HK-2 (cell line): ENCODE results near the gene C2orf74.
A peak's percentile ranks its signal among the peaks of the same experiment; 100 is the strongest.
"Not testable (repeated sequence)": the region's sequence is repeated elsewhere in the genome, so short reads cannot be mapped to it uniquely, and the experiment has no call there.

Experiments
- DNase-seq: peaks from one replicate; pipeline ENCODE4 v3.0.0-alpha.2; 2018; ENCODE audit not compliant: unreplicated experiment

Gene C2orf74

DNA sequence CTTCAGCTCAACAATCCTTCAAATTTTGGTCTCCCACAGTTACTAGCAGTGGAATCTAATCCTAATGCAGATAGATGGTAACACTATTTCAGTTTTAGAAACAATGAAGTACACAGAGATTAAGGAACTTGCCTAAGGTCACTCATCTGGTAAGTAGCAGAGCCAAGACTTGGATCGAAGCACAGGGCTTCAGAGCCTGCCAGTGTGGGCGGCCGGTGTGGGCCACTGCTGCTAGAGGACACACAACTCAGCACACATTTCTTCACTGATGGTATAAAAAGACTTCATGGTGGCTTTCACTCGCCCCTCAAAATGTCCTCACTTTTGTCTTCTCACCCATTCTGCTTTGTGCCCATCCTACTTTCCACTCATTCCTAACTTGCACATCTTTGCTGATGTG is 11.1 kb downstream of the C2orf74 start:
- no peak for DNase-seq

DNA sequence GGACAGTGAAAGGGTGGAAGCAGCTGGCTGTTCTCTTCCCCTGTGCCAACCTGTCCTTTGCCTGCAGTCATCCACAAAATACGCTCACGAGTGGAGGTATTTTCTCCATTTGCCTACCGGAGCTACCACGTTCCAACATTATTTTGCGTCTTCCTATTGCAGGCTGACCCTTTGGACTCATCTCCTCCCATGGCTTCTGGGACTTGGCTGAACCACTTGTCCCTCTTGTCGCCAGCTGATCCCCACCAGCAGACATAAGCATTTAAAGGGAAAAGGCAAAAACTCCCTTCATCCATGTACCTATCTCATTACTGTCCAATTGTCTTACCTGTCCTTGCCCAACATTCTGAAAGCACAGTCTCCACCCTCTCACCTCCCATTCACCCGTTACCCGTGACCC is 13.0 kb downstream of the C2orf74 start:
- DNase-seq: no peak

DNA sequence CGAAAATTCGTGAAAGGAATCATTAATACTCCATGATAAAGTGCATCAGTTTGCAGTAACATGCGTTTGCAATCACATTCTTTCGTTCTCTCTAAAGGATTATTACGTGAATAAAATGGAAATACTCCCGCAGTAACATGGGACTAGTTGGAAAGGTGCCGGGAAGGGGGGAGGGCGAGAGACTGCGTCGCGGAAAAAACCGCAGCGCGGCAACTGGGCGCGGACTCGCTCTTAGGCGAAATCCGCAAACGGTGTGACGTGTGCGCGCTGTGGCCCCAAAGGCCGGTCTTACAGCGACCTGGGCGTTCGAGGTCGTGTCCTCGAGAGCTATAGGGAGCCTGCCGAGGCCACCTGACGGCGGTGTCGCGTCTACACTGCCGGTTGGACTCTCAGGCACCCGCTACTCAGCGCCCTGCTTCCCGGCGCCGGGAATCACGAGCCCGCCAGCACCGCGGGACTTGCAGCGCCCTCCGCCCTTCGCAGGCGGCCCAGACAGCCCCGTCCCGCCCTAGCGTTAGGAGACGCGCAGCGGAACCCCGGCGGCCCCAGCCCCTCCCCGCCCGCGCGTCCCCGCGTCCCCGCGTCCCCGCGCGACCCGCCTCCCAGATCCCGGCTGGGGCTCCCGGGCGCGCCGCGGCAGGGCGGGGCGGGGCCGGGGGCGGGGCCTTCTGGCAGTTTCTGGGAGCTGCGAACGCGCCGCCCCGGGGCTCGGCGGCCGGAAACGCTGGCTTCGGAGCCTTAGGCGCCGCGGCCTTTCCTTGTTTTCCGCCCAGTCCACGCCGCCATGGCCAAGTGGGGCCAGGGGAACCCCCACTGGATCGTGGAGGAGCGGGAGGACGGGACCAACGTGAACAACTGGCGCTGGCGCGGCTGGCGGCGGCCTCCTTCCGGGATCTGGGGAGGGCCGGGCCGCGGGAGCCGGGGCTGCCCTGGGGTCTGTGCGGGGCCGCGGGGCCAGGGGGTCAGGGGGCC is 15.1 kb downstream of the C2orf74 start:
- DNase-seq: peak; percentile 96

DNA sequence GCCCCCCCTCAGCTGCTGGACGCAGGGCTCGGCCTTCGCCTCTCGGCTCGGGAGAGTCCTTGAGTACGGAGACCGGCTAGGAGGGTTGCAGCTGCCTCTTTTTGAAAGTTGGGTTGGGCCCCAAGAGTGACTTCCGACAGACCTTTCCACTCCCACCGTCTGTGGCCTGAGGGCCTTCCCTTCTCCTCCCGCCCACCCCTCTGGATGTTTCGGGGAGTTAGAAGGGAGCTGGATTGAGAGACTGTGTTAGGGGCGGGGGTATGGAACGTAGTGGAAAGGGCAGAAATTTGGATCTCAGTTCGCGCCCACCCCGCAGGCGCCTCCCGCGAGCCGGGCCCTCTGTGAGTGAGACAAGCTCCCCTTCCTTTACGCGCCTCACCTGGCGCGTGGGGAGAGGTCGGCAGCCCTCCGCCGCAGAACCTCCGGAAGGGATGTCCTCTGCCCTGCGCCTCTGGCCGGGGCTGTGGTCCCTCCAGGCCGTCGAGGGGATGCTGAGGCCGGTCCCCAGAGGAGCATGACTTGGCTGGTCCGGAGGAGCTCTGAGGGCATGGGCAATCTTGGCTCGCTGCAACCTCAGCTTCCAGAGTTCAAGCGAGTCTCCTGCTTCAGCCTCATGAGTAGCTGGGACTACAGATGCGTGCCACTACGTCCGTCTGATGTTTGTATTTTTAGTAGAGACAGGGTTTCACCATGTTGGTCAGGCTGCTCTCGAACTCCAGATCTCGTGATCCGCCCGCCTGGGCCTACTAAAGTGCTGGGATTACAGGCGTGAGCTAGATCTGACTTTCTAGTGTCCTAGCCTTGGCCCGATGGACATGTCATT is 15.9 kb downstream of the C2orf74 start:
- no peak for DNase-seq

DNA sequence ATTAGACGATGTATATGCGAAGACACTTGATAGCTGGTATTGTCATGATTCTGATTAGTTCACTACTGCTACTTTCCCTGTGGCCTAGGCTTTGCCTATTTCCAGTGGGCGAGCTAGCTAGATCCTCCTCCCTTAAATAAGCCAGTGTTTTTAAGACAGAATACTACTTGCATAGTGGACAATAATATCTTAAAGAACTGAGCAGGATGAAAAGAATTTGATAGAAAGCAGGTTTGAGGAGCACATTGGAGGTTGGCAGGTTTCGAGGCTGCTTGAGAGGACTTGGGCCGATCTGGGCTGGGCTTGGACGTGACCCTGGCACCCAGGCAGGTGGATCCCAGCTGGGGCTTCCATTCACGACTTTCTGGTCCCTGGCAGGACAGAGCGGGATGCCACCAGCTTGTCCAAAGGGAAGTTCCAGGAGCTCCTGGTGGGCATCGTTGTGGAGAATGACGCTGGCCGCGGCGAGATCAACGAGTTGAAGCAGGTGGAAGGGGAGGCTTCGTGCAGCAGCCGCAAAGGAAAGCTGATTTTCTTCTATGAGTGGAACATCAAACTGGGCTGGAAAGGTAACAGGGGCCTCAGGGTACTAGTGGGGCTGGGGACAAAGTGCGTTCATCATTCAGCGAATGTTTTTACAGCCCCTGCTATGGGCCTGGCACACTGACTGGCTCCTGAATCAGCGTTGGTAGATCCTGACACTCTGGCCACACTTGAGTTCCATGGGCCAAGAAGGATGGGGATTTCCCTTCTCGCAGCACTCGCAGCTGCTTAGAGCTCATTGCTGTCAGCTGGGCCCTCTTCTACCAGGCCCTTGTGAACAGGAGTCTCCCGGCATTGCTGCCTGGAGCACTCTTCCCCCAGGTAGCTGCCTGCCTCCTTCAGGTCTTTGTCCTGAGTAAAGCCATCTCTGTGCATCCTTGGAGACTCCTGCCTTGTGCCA is 16.9 kb downstream of the C2orf74 start:
- DNase-seq: no peak

DNA sequence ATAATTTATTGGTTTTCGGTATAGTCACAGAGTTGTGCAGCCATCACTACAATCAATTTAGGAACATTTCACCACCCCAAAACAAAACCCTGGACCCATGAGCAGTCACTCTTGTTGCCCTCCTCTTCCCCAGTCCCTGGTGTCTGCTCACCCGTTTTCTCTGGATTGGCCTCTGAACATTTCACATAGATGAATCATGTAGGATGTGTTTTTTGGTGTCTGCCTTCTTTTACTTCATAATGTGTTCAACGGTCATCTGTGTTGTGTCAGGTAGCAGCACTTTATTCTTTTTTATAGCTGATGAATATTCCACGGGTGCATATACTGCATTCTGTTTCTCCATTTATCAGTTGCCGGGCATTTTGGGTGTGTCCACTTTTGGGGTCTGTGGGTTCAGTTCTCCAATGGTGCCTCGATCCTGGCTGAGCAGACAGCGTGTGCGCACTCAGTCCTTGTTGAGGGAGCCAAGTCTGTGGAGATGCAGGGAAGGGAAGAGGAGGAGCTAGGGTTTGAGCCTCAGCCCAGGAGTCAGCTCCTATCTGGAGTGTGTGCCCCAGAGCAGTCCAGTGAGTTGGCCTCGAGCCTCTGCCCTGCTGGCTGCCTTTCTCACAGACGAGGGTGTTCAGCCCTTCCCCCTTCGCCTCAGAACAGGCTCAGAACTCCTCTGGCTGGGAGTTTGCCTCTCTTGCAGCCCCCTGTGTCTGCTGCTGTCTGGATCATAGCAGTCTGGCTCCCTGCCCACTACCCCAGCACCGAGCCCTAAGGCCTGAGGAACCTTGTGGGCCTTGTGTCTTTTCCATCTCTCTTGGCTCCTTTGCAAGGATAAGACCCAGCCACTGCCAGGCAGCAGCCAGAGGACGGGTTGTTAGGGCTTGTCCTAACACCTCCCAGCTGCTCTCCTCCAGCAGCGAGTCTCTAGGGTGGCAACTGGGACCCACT is 18.0 kb downstream of the C2orf74 start:
- no peak for DNase-seq

DNA sequence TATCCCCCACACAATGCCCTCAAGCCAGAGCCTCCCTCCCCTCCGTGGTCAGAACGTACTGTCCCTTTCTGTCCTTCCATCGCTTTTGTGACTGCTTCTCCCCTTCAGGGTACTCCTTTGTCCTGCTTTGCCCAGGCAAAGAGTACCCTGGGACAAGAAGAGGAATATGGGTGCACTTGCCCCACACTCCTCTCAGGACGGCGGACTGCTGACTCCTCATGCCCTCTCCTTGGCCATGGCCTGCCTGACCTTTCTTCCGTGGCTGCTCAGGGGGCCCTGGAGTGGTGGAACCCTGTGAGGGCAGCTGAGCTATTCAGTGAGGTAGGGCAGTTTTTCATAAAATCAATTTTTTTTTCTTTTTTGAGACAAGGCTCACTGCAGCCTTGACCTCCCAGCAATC is 18.7 kb downstream of the C2orf74 start:
- DNase-seq: no peak

DNA sequence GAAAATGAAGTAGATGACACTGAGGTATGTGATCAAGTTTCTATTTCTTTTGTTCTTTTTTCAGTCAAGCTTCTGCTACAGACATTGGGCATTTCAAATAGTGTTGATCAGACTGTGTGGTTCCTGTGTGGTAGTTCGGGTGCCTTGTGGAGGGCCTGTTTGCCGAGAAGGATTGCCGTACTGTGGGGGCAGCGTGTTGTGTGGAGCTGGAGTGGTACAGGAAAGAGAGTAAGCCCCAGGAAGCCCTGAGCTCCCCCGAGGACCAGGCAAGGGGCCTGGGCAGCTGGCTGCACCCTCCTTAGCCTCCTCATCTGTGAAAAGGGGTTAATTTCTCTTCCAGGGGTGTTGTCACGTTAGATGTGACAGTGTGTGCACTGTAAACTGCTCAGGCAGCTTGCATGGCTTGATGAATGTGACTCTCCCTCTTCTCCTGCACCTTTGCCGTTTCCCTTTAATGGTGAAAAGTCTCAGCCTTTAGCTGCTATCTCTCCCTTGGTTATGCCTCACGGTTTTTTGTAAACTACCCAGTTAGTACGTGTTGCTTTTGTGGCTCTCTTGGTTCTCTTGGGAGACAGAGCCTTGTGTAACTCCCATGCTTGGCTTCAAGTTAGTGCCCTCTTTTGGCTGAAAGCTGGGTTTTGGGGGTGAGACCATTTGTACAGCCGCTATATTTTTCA is 19.5 kb downstream of the C2orf74 start:
- no peak for DNase-seq

DNA sequence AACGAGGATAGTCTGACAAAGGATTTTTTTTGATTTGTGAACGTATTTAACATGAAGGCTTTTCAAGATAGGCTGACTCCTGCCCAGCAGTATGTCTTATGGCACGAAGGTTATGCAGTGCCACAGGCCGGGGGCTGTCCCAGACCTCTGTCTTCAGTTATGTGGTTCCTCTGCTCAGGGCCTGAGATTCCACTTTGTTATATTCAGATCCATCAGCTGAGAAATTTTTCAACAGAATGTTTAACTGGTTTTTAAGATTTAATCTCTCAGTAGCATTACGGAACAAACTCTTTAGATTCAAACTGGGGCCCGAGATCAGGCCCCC is 20.0 kb downstream of the C2orf74 start:
- DNase-seq: no peak

DNA sequence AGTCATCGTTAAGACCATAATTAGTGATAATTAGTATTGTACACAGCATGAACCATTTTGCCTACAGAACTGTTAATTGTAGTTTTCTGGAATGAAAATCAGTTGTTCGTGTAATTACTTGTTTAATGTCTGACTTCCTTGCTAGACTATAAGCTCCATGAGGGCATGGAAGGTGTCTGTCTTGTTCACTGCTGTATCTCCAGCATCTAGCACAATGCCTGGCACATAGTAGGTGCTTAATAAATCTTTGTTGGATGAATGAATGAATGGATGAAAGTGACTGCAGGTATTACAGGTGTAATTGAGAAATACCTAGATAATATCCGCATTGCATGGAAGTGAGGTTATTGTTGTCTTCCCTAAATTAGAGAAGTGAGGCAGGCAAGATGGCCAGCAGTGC is 21.8 kb downstream of the C2orf74 start:
- DNase-seq: no peak

DNA sequence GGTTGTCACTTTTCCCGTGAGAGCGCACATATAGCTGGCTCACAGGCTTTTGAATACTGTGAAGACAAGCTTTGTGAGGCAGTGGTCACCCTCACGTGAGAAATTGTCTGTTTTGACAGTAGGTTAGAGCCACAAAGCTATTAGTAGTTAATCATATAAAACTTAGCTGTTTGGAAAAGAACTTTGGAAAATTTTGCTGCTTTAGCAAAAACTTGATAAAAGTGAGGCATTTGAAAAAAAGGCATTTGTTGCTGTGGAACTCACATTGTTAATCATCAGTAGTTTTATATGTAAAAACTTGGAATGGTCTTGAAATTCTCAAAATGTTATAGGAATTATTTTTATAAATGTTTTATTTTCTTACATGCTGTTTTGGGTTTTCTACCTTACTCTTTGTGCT is 22.3 kb downstream of the C2orf74 start:
- no peak for DNase-seq

DNA sequence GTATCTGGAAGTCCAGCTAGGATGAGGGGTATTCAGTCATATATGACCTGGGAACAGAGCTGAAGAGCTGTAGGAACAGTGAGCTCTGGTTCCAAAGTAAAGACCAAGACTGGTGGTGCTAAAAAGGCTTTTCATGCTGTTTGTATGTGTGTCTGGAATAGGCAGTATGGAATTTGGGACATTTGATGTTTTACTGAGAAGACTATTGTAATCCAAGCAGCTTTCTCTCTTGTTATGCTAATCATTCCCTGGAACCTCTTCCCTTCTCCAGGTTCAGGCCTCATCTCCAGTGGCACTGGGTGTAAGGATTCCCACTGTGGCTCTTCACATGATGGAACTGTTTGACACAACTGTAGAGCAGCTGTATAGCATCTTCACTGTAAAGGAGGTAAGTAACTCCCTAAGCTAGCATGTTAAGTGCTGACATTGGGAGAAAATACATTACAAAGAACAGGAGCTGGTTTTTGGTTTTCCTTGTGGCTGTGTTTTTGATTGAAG is 23.3 kb downstream of the C2orf74 start:
- DNase-seq: no peak

DNA sequence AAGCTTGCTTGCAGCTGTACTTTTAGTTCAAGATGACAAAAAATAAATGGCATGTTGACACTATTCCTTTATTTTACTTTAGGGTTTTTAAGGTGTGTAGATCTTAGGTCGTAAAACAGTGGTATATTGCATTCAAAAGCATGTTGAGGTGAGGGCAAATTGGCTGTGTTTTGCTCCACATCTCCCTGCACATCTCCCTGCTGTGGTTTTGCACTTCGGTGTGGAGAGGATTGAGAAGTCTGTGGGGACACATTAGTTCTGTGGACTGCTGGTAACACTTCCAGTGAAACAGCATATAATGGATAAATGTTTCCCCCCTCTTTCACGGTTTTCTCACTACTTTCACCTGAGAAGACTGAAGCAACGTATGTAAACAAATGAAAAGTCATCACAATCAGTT is 25.1 kb downstream of the C2orf74 start:
- DNase-seq: no peak

DNA sequence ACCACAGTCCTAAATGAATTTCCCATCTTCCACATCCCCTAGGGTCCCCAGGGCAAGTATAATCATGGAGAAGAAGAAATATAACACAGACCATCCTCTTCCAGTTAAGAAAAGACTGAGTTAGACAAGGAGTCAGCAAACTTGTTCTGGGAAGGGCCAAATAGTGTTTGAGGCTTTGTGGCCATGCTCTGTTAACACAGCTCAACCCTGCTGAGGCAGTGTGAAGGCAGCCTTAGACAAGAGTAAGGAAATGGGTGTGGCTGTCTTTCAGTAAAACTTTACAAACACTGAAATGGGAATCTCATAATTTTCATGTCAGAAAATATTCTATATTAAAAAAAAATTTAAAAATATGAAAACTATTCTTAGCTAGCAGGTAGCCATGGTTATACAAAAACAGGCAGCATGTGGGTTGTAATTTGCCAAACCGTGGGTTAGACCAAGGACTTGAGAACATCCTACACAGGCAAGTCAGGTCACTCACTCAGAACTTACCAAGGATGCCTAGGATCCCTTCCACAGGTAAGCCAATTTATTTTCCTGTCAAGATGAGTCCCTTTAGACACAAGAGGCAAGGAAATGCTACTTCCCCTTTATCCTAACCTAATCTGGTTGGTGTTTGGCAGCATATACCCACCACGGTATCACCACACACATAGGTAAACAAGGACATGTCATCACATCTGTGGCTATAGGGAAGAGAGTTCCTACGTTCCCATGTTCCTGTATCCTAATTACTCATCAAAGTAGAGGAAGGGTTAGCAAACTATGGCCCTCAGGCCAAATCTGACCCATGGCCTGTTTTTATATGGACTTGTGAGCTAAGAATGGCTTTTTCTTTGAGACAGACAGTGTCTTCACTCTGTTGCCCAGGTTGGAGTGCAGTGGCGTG is 31.9 kb downstream of the C2orf74 start:
- DNase-seq: no peak

DNA sequence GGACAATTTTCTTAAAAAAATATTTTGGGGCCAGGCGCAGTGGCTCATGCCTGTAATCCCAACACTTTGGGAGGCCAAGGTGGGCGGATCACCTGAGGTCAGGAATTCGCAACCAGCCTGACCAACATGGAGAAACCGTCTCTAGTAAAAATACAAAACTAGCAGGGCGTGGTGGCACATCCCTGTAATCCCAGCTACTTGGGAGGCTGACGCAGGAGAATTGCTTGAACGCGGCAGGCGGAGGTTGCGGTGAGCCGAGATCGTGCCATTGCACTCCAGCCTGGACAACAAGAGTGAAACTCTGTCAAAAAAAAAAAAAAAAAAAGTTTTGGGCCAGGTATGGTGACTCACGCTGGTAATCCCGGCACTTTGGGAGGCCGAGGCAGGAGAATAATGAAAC is 32.7 kb downstream of the C2orf74 start:
- DNase-seq: not testable (repeated sequence)

DNA sequence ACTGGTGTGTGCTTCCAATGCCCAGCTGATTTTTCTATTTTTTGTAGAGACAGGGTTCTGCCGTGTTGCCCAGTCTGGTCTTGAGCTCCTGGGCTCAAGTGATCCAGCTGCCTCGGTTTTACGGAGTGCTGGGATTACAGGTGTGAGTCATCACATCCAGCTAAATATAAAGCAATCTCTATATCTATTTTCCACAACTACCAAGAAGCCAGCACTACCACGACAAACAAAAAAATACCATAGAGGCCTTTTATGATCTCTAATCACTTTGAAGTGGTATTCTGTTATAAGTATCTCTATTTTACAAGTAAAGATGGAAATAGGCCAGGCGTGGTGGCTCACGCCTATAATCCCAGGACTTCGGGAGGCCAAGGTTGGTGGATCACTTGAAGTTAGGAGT is 34.7 kb downstream of the C2orf74 start:
- no peak for DNase-seq

DNA sequence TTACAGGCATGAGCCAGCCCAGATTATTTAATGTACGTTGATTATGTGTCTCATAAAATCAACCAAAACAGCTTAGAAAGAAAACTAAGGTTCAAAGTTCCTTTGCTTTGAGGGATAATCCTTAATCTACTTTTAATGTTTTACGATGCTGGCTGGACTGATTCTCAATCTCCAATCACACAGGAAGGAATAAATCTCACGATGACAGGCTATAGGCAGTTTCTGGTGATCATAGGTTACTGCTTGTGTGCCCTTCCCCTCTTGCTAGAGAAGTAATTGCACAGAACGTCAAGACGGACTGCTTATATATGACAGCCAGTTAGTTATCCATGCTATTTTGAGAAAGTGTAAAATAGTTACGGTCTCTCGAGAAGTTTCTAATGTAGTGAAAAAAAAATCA is 43.1 kb downstream of the C2orf74 start:
- no peak for DNase-seq

DNA sequence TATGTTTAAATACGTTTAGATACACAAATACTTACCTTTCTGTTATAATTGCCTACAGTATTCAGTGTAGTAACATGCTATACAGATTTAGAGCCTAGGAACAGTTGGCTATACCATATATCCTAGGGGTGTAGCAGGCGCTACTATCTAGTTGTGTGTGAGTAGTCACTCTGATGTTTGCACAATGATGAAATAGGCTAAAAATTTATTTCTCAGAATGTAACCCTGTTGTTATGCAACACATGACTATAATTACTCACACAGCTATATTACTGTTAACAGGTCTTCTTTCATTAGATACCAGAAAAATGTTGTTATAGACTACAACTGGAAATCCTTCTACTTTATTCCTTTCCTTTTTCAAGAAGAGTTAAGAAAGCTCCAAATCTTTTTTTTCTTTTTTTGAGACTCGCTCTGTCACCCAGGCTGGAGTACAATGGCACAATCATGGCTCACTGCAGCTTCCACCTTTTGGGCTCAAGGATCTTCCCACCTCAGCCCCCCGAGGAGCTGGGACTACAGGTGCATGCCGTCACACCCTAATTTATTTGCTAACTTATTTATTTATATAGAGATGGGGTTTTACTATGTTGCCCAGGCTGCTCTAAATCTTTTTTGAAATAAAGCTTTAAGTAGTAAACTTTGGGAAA is 48.5 kb downstream of the C2orf74 start:
- no peak for DNase-seq
